ENCODE measurements around the gene RAMP2. TPM values are rescaled to one million over a fixed set of nuclear protein-coding genes. Genes with fewer than 3 reads are reported as not detected.

RAMP2 gene
- total and polyA plus RNA-seq, 2 of the 4 experiments (the other 2 are of a cell fraction) = 0.18 to 2.5 TPM

GRCh38 chr17:42767512-42767911, 6.5 kb downstream of the RAMP2 start:
- no peaks in the 10 kb centered on the region for H3K4me1 ChIP-seq (ENCODE audit: control insufficient read depth, insufficient read depth, low read length)
- CTCF ChIA-PET = no interaction called here
- H3K23ac ChIP-seq (ENCODE audit: low read depth, low read length) = no peak overlapping the region
- no peak overlapping the region for H2BK5ac ChIP-seq (ENCODE audit: low read depth, low read length, poor library complexity, severe bottlenecking)
- H3K4ac ChIP-seq (ENCODE audit: low read depth, low read length) = no peak overlapping the region
- H3K14ac ChIP-seq (replicated peaks; ENCODE audit: low read depth, low read length) = no peak overlapping the region
- DNase-seq (no peak), ATAC-seq (ENCODE audit: low read depth) (no peak)
- H3K79me1 ChIP-seq (ENCODE audit: low read depth in 1 of 2, low read length in 2 of 2) = no peaks in the 10 kb centered on the region; a peak in 1 of 4 replicates
- no peak overlapping the region for H3K27ac ChIP-seq (ENCODE audit: insufficient read depth, low read length)
- no peak overlapping the region for H3K4me3 ChIP-seq (ENCODE audit: insufficient read depth, low read depth, low read length)
- H3K27me3 ChIP-seq (ENCODE audit: control insufficient read depth, insufficient read depth, low read length) = peaks cover 1% of the 10 kb centered on the region; the same call in 1 of the 2 replicates
- no peak overlapping the region for H4K5ac ChIP-seq (ENCODE audit: low read depth, low read length)
- H4K20me1 ChIP-seq (ENCODE audit: insufficient read depth, low read length) = no peaks in the 10 kb centered on the region
- no peak overlapping the region for H3K9ac ChIP-seq (ENCODE audit: low read depth, low read length)
- H3K56ac ChIP-seq (ENCODE audit: extremely low read depth, insufficient read depth, low read length) = no peak overlapping the region
- no peak overlapping the region for H2BK20ac ChIP-seq (ENCODE audit: low read depth, low read length)
- no peak overlapping the region for H3K18ac ChIP-seq (ENCODE audit: low read depth, low read length)
- H3K4me2 ChIP-seq (ENCODE audit: low read depth, low read length) = no peak overlapping the region
- H2AK9ac ChIP-seq (replicated peaks; ENCODE audit: low read depth, low read length, poor library complexity) = no peak overlapping the region
- no peak overlapping the region for H4K91ac ChIP-seq (ENCODE audit: insufficient read depth, low read depth, low read length)
- POLR2A ChIA-PET (ENCODE audit: unreplicated experiment) = no interaction called here
- no peak overlapping the region for H2AK5ac ChIP-seq (ENCODE audit: low read depth, low read length)
- in situ Hi-C loops (cut with MboI; ENCODE audit: low sequenced_read_pairs) = no loop called here
- no peak overlapping the region for H2BK120ac ChIP-seq (ENCODE audit: low read depth, low read length)
- dilution Hi-C loops (cut with HindIII; ENCODE audit: low sequenced_read_pairs, unreplicated experiment) = no loop called here
- intact Hi-C loops (cut with micrococcal nuclease) = no loop called here
- H3K9me1 ChIP-seq (ENCODE audit: insufficient read depth, low read length) = no peaks in the 10 kb centered on the region
- H2BK15ac ChIP-seq (ENCODE audit: low read depth, low read length) = no peak overlapping the region
- no peak overlapping the region for H4K8ac ChIP-seq (ENCODE audit: low read depth in 2 of 2, low read length in 2 of 2)
- BruUV-seq (replicated peaks) = no TSS peak
- H2AFZ ChIP-seq (replicated peaks; ENCODE audit: low read length, poor library complexity) = no peak overlapping the region
- TF ChIP-seq FOS (IDR thresholded peaks at IDR 0.05; ENCODE audit: low read depth, low read length) (no peak), RFX5 (IDR thresholded peaks at IDR 0.05; ENCODE audit: low read depth, low read length) (no peak), NFE2L2 (IDR thresholded peaks at IDR 0.05; ENCODE audit: low read depth, low read length) (no peak), ELK1 (IDR thresholded peaks at IDR 0.05; ENCODE audit: borderline replicate concordance, low read depth, low read length) (no peak), CTCF (conservative IDR thresholded peaks at IDR 0.05; ENCODE audit: low read depth, low read length) (no peak), RAD21 (IDR thresholded peaks at IDR 0.05; ENCODE audit: low read length) (no peak), RCOR1 (IDR thresholded peaks at IDR 0.05; ENCODE audit: insufficient replicate concordance, low read length) (no peak), POLR2A (IDR thresholded peaks at IDR 0.05; ENCODE audit: low read depth, low read length) (no peak), MXI1 (IDR thresholded peaks at IDR 0.05; ENCODE audit: borderline replicate concordance, low read depth, low read length) (no peak), SMC3 (IDR thresholded peaks at IDR 0.05; ENCODE audit: low read depth, low read length) (no peak), MAZ (IDR thresholded peaks at IDR 0.05; ENCODE audit: borderline replicate concordance, low read depth, low read length) (no peak), CHD1 (IDR thresholded peaks at IDR 0.05; ENCODE audit: low read depth, low read length) (no peak), USF2 (IDR thresholded peaks at IDR 0.05; ENCODE audit: low read depth, low read length) (no peak)
- no peaks in the 10 kb centered on the region for H3K36me3 ChIP-seq (ENCODE audit: control insufficient read depth, insufficient read depth, low read length)
- no peaks in the 10 kb centered on the region for H3K9me3 ChIP-seq (ENCODE audit: control insufficient read depth, insufficient read depth, low read length)
